Urinary bladder (tissue), 4 donors: ENCODE measurements around the gene CFHR1. TPM values are rescaled to one million over a fixed set of nuclear protein-coding genes. Genes with fewer than 3 reads are reported as not detected.
"Not testable (repeated sequence)": the region's sequence is repeated elsewhere in the genome, so short reads cannot be mapped to it uniquely, and the experiment has no call there.

ENCODE experiments used
- DNase-seq: peaks from one replicate; pipeline ENCODE4 v3.0.0-alpha.2; 2015; ENCODE audit errors: extremely low spot score
- H3K27ac ChIP-seq: one replicate; pipeline ENCODE4 v1.5.1; 2013; ENCODE audit warnings: low read depth, mild to moderate bottlenecking, moderate library complexity
- H3K36me3 ChIP-seq: one replicate; pipeline ENCODE4 v1.6.1; 2013; ENCODE audit warnings: mild to moderate bottlenecking, moderate library complexity; ENCODE audit not compliant: insufficient read depth
- H3K4me1 ChIP-seq: one replicate; pipeline ENCODE4 v1.6.1; 2013; ENCODE audit warnings: mild to moderate bottlenecking, moderate library complexity; ENCODE audit not compliant: insufficient read depth
- H3K4me3 ChIP-seq: one replicate; pipeline ENCODE4 v1.5.1; 2013; ENCODE audit warnings: low read depth, low read length
- WGBS: extraction: QIAGEN DNeasy Blood & Tissue Kit; methylation state at CpG from one replicate; pipeline ENCODE4 v1.1.7; 2013; 5-methylcytosine and 5-hydroxymethylcytosine counted together
- polyA plus RNA-seq: library from polyadenylated mRNA; stranded (reverse); fragments of 200-250 nt; gene quantifications from one replicate; pipeline ENCODE4 v1.2.3, GENCODE V29; 2013
- total RNA-seq: library from RNA; depleted of rRNA; stranded (reverse); fragments of >200 nt; gene quantifications from one replicate; pipeline ENCODE4 v1.2.3, GENCODE V29; 2014
- donor health status: healthy with polysubstance abuse.
- donor health status: healthy.

CFHR1 gene
- total RNA-seq (1.2 TPM), polyA plus RNA-seq (0.39 TPM)

DNA sequence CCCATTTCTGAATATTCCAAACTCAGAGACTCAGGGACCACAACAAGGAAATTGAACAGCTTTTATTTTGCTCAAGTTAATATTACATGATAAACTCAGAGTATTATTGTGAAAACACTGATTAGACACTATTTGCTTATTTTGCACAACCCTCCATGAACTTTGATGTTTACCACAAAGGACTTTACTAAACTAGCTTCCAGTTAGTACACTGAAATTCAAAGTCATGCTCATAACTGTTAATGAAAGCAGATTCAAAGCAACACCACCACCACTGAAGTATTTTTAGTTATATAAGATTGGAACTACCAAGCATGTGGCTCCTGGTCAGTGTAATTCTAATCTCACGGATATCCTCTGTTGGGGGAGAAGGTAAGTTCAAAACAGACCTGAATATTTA, at the start of gene CFHR1:
CFHR1 (plus strand) TSS at position 201 of the 400 bp plus-strand sequence; CDS start at position 315, 114 bp downstream.
- not testable (repeated sequence) for H3K27ac ChIP-seq, H3K4me3 ChIP-seq, H3K36me3 ChIP-seq, DNase-seq, H3K4me1 ChIP-seq
- no CpG with 5 or more reads among the region's 1 CpG for WGBS

DNA sequence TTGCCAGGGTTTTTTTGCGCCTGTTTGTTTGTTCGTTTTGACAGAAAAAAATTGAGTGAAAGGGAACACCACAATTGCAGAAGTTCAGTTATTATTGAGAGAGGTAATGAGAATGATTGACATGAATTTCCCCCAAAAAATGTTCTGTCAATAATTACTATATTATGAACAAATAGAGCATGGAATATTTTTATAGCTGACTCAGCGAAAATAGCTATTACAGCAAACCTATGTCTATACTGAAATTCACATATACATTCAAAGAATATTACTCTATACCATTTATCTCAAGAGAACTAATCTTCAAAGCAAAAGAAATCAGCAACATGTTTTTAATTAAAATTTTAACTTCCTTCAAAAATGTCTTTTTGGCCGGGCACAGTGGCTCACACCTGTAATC, 49.7 kb upstream of the CFHR1 start:
- WGBS = 89% methylated on average over 4 of the region's 4 CpGs
- not testable (repeated sequence) for H3K36me3 ChIP-seq

DNA sequence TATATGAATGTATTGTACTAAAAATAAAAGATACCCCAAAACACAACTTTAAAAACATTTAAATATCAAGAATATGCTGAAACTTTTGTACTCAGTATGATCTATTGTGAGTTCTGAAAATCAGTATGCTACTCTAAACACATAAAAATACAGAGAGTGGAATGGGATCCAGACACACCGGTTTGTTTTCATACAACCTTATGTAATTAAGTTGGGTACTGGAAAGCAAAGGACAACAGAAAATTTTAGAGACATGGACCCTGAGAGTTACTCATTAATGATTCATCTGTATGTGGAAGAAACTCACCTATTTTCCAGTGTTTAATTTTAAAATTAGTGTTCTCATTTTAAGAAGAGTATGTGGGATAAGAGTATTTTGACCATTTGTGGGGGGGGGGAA, 45.8 kb upstream of the CFHR1 start:
- Histone ChIP-seq H3K27ac (no peak overlapping the region), H3K36me3 (no peaks in the 10 kb centered on the region), H3K4me1 (no peaks in the 10 kb centered on the region), H3K4me3 (no peak overlapping the region)
- no peak for DNase-seq
- WGBS = 94% methylated on average over 1 of the region's 1 CpG

More for the DNA sequence above, 49.7 kb upstream of the CFHR1 start:
- not testable (repeated sequence) for H3K4me3 ChIP-seq, H3K4me1 ChIP-seq, H3K27ac ChIP-seq, DNase-seq

DNA sequence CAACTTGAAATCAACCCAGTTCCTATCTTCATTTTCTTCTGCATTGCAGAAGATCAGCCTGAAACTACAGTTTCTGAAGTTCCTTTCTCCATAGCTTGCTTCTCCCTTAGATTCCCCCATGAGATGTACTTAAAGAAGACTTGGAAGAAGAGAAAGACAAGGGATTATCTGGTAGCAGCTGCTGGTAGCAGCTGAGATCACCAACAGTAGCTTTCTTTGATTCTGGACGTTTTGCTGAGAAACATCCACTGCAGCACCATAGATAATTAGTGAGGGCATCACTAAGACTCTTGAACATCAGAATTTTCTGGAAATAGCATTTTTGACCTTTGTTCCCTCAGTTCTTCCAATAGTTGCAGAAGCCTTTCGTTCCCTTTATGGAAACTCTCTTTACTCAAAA, 45.4 kb upstream of the CFHR1 start:
- no peak overlapping the region for H3K27ac ChIP-seq
- no peak for DNase-seq
- 54% methylated on average over 2 of the region's 2 CpGs for WGBS
- H3K4me1 ChIP-seq = no peaks in the 10 kb centered on the region
- no peak overlapping the region for H3K4me3 ChIP-seq
- no peaks in the 10 kb centered on the region for H3K36me3 ChIP-seq

DNA sequence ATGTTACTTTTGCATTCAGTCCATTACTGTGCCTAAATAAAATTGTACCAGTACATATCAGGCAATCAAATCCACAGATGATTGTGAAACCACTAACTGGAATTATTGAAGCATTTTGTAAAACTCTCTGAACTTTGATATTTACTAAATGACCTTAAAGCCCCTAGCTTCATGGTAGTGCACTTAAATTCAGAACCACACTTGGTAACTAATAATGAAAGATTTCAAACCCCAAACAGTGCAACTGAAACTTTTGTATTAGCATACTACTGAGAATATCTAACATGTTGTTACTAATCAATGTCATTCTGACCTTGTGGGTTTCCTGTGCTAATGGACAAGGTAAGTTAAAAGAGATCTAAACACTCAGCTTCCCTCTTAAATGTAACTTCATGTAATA, 44.9 kb upstream of the CFHR1 start, which contains the start of gene CFHR3:
CFHR3 (plus strand) TSS at position 238 of the 400 bp plus-strand sequence; CDS start at position 285, 47 bp downstream.
- H3K4me3 ChIP-seq = no peak within 1 kb of the TSS
- no peaks in the 10 kb centered on the region for H3K36me3 ChIP-seq
- DNase-seq = no peak
- no peaks in the 10 kb centered on the region for H3K4me1 ChIP-seq
- H3K27ac ChIP-seq = no peak within 1 kb of the TSS

DNA sequence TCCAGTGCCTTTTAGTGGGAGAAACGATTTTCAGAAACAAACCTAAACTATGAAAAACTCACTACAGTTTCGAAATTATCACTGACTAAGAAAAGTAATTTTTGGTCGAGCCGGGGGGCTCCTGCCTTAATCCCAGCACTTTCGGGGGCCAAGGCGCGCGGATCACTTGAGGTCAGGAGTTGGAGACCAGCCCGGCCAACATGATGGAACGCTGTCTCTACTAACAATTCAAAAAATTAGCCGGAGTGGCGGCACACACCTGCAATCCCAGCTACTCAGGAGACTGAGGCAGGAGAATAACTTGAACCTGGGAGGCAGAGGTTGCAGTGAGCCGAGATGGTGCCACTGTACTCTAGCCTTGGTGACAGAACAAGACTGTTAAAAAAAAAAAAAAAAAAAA, 41.9 kb upstream of the CFHR1 start:
- 91% methylated on average over 13 of the region's 13 CpGs for WGBS
- no peaks in the 10 kb centered on the region for H3K4me1 ChIP-seq
- no peak overlapping the region for H3K27ac ChIP-seq
- no peaks in the 10 kb centered on the region for H3K36me3 ChIP-seq
- no peak overlapping the region for H3K4me3 ChIP-seq
- DNase-seq = no peak

DNA sequence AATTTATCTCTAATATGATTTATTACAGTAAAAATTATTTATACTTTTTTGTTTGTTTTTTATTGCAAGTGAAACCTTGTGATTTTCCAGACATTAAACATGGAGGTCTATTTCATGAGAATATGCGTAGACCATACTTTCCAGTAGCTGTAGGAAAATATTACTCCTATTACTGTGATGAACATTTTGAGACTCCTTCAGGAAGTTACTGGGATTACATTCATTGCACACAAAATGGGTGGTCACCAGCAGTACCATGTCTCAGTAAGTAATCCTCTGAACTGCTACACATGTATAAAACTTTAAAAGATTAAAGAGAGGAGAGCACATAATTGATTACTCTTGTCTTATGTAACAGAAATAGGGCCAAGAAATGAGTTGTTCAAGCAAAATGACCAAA, 40.4 kb upstream of the CFHR1 start:
- DNase-seq = no peak
- H3K36me3 ChIP-seq = no peaks in the 10 kb centered on the region
- H3K4me3 ChIP-seq = no peak overlapping the region
- 87% methylated on average over 1 of the region's 1 CpG for WGBS
- no peak overlapping the region for H3K27ac ChIP-seq
- H3K4me1 ChIP-seq = no peaks in the 10 kb centered on the region

DNA sequence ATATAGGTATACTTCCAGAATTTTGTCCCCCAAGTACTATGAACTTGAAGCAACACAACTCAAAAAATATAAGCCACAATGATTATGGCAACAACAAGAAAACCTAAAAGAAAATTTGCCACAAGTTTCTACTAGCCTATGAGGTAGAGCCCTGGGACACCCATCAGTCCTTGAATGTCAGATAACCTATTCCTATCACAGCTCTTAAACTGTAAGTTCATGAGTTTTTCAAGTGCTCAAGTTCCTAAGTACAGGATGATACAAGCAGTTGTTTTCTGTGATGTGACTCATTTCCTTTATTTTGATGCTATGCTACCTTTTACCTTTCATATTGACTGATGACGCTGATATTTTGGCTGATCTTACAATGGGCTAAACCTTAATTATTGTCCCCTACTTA, 28.3 kb upstream of the CFHR1 start:
- H3K36me3 ChIP-seq, H3K4me3 ChIP-seq, H3K4me1 ChIP-seq, H3K27ac ChIP-seq, DNase-seq: not testable (repeated sequence)
- WGBS = 91% methylated on average over 1 of the region's 1 CpG

DNA sequence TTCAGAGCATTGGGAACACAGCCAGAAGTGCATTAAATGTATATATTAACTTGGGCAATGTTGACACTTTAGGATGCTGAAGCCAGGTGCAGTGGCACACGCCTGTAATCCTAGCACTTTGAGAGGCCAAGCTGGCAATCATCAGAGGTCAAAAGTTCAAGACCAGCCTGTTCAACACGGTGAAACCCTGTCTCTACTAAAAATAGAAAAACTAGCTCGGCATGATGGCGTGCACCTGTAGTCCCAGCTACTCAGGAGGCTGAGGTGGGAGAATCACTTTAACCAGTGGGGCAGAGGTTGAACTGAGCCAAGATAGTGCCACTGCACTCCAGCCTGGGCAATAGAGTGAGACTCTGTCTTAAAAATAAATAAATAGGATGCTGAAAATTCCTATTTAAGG, 25.4 kb upstream of the CFHR1 start:
- not testable (repeated sequence) for H3K4me1 ChIP-seq, H3K27ac ChIP-seq, H3K36me3 ChIP-seq, H3K4me3 ChIP-seq, DNase-seq
- WGBS = 37% methylated on average over 4 of the region's 4 CpGs

DNA sequence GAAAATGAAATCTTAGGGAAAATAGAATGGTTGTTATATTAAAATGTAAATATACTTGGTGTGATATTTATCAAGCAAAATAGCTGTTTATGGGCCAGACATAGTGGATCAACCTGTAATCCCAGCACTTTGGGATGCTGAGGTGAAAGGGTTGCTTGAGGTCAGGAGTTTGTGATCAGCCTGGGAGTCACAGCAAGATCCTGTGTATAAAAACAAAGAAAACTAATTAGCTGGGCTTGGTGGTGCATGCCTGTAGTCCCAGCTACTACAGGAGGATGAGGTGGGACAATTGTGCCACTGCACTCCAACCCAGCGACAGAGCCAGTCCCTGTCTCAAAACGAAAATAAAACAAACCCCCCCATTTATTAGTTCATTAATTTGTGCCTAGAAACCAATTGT, 21.6 kb upstream of the CFHR1 start:
- Histone ChIP-seq H3K4me3 (no peak overlapping the region), H3K36me3 (no peaks in the 10 kb centered on the region), H3K27ac (no peak overlapping the region), H3K4me1 (no peaks in the 10 kb centered on the region)
- 13% methylated on average over 2 of the region's 2 CpGs for WGBS
- DNase-seq = no peak

DNA sequence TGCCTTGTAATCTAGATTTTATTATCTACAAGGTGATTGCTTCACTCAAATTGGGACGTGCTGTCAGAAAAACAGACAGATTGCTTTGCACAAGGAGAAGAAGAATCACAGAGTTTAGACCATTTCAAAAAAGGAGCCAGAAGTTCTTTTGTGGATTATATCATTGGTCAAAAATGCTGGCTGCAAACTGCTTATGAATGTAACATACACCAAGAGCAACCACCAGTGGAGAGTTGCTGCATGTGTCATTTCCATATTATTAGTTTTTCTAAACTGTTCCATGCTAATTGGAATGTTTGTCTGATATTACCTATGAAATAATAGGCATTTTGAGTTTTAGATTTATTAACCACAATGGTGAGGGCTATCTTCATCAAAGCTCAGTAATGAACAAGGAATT, 17.6 kb upstream of the CFHR1 start:
- not testable (repeated sequence) for H3K4me1 ChIP-seq, H3K4me3 ChIP-seq, H3K27ac ChIP-seq, H3K36me3 ChIP-seq, DNase-seq
- 77% methylated on average over 1 of the region's 1 CpG for WGBS

DNA sequence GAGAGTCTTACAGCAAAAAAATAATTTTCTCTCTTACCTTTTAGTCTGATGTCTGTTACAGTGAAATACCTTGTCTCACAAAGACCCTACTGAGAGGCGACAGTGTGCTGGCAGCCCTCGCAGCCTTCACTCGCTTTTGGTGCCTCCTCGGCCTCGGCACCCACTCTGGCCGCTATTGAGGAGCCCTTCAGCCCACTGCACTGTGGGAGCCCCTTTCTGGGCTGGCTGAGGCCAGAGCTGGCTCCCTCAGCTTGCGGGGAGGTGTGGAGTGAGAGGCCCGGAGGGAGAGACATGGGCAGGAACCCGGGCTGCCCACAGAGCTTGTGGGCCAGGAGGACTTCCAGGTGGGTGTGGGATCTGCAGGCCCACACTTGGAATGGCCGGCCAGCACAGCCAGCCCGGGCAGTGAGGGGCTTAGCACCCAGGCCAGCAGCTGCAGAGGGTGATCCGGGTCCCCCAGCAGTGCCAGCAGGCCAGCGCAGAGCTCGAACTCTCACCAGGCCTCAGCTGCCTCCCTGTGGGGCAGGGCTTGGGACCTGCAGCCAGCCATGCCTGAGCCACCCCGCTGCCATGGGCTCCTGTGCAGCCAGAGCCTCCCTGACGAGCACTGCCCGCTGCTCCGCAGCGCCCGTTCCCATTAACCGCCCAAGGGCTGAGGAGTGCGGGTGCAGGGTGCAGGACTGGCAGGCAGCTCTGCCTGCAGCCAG, 10.8 kb upstream of the CFHR1 start:
- H3K4me1 ChIP-seq = no peaks in the 10 kb centered on the region
- no peak for DNase-seq
- no peak overlapping the region for H3K4me3 ChIP-seq
- 84% methylated on average over 22 of the region's 22 CpGs for WGBS
- no peak overlapping the region for H3K27ac ChIP-seq
- no peaks in the 10 kb centered on the region for H3K36me3 ChIP-seq

DNA sequence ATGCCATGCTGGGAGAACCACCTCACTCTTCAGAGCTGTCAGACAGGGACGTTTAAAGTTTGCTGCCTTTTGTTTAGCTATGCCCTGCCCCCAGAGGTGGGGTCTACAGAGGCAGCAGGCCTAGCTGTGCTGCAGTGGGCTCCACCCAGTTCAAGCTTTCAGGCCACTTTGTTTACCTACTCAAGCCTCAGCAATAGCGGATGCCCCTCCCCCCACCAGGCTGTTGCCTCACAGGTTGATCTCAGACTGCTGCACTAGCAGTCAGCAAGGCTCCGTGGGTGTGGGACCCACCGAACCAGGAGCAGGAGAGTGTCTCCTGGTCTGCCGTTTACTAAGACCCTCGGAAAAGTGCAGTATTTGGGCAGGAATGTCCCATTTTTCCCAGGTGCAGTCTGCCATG, 2.1 kb upstream of the CFHR1 start:
- not testable (repeated sequence) for H3K4me3 ChIP-seq, DNase-seq, H3K36me3 ChIP-seq, H3K4me1 ChIP-seq, H3K27ac ChIP-seq
- WGBS = 67% methylated on average over 6 of the region's 6 CpGs

DNA sequence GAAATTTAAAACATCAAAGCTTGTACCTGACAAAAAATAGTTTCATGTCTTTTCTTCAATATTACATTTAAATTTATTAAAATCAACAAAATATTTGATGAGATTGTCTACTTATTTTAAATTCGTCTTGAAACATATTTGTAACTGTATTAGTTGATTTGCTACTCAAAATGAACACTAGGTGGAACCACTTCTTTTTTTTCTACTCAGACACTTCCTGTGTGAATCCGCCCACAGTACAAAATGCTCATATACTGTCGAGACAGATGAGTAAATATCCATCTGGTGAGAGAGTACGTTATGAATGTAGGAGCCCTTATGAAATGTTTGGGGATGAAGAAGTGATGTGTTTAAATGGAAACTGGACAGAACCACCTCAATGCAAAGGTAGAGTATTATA, 8.3 kb downstream of the CFHR1 start:
- 3% methylated on average over 4 of the region's 4 CpGs for WGBS
- not testable (repeated sequence) for H3K36me3 ChIP-seq, H3K27ac ChIP-seq, DNase-seq, H3K4me1 ChIP-seq, H3K4me3 ChIP-seq
